K562 (cell line): Measurements from ENCODE around the gene SUFU. TPM values are rescaled to one million over a fixed set of nuclear protein-coding genes. Genes with fewer than 3 reads are reported as not detected.

Experiments
- ATAC-seq: fragments of 200-7000 bp; cut with Tn5 transposase; 3 replicates; pipeline ENCODE4 v1.9.1; 2020; ENCODE audit warnings: moderate library complexity
- BruUV-seq: library from RNA; stranded (reverse); fragments of 400-500 nt; replicated peaks from 2 replicates; lab custom pipeline; 2021; lab: Mats Ljungman, UMichigan
- CTCF ChIA-PET: fragments of 300-600 bp; formaldehyde crosslinking; extraction: SDS; loops from one replicate; lab custom pipeline; 2021; ENCODE audit warnings: low intra/inter-chr PET ratio; lab: Yijun Ruan, JAX
- POLR2A ChIA-PET: fragments of 300-600, 350-650 bp; sonication (Branson Sonifier 250); formaldehyde crosslinking; extraction: SDS; loops from one replicate; lab custom pipeline; 2021; ENCODE audit warnings: antibody characterized with exemption, inconsistent platforms; lab: Yijun Ruan, JAX
- DNase-seq, 4 experiments: peaks; one replicate each; pipeline versions ENCODE4 v3.0.0 to v3.0.0-alpha.2; 2011 to 2018; ENCODE audit warnings: low spot score in 3 of 4, mixed read lengths in 3 of 4; ENCODE audit errors: extremely low read depth in 1 of 4
- FAIRE-seq: peaks from 2 replicates; lab custom pipeline; 2011; peaks lifted over from hg19 to GRCh38; lab: Jason Lieb, UNC
- H2AFZ ChIP-seq: 2 replicates; pipeline ENCODE4 v1.6.0; 2011; ENCODE audit warnings: low read depth, low read length, control low read depth, inconsistent platforms
- H3K27ac ChIP-seq: fragments of 200-600 bp; 3 replicates; pipeline ENCODE4 v1.8.0; 2011; ENCODE audit warnings: low read depth, mild to moderate bottlenecking, control low read depth, inconsistent platforms, low read length, moderate library complexity, mixed read lengths; ENCODE audit errors: extremely low read depth
- H3K27me3 ChIP-seq, 2 experiments: fragments of 300-600 bp in 1 of 2; 2 replicates in 1 of 2; 3 replicates in 1 of 2; pipeline versions ENCODE4 v1.6.0 to v1.8.0; 2011; ENCODE audit warnings: inconsistent platforms in 2 of 2, low read length in 2 of 2, mild to moderate bottlenecking in 1 of 2, mixed read lengths in 1 of 2, moderate library complexity in 1 of 2; ENCODE audit not compliant: control insufficient read depth in 2 of 2, insufficient read depth in 2 of 2
- H3K36me3 ChIP-seq: fragments of 300-600 bp; 3 replicates; pipeline ENCODE4 v1.8.0; 2011; ENCODE audit warnings: mild to moderate bottlenecking, low read length, inconsistent platforms; ENCODE audit not compliant: control insufficient read depth, insufficient read depth
- H3K4me1 ChIP-seq, 2 experiments: fragments of 200-600 bp in 1 of 2; replicated peaks in 1 of 2; 2 replicates in 1 of 2; 3 replicates in 1 of 2; pipeline versions ENCODE4 v1.5.1 to v1.8.0; 2011; ENCODE audit warnings: inconsistent platforms in 2 of 2, low read length in 2 of 2, mild to moderate bottlenecking in 1 of 2, mixed read lengths in 1 of 2, moderate library complexity in 1 of 2; ENCODE audit not compliant: control insufficient read depth in 2 of 2, insufficient read depth in 2 of 2
- H3K4me2 ChIP-seq: 2 replicates; pipeline ENCODE4 v1.6.1; 2011; ENCODE audit warnings: low read length, control low read depth, inconsistent platforms, mixed read lengths; ENCODE audit not compliant: insufficient read depth
- H3K4me3 ChIP-seq: fragments of 200-600 bp; sonication (generic), shearing (Covaris generic); 2 replicates; pipeline ENCODE4 v1.5.1; 2016; ENCODE audit warnings: control low read depth, inconsistent platforms
- H3K79me2 ChIP-seq: fragments of 200-600 bp; 3 replicates; pipeline ENCODE4 v1.8.0; 2011; ENCODE audit warnings: low read length, inconsistent platforms; ENCODE audit not compliant: control insufficient read depth, insufficient read depth
- H3K9ac ChIP-seq, 2 experiments: 2 replicates each; pipeline versions ENCODE4 v1.6.0 to v1.6.1; 2011; ENCODE audit warnings: low read depth in 2 of 2, low read length in 2 of 2, control low read depth in 1 of 2, inconsistent platforms in 1 of 2, mild to moderate bottlenecking in 1 of 2, mixed read lengths in 1 of 2; ENCODE audit not compliant: insufficient read depth in 1 of 2
- H3K9me1 ChIP-seq: one replicate; pipeline ENCODE4 v1.6.0; 2011; ENCODE audit warnings: inconsistent platforms, mild to moderate bottlenecking, low read length, moderate library complexity; ENCODE audit not compliant: control insufficient read depth, insufficient read depth
- H3K9me3 ChIP-seq: replicated peaks from 2 replicates; pipeline ENCODE4 v1.5.1; 2011; ENCODE audit warnings: low read depth, low read length, inconsistent platforms; ENCODE audit not compliant: control insufficient read depth, insufficient read depth
- H4K20me1 ChIP-seq: replicated peaks from 2 replicates; pipeline ENCODE4 v1.6.1; 2011; ENCODE audit warnings: low read length, inconsistent platforms, mixed read lengths; ENCODE audit not compliant: control insufficient read depth, insufficient read depth
- CBX3 ChIP-seq, 2 experiments: IDR thresholded peaks; 1 replicate in 1 of 2; 2 replicates in 1 of 2; pipeline ENCODE4 v1.6.1; 2012; ENCODE audit warnings: inconsistent platforms in 2 of 2, low read length in 2 of 2, borderline replicate concordance in 1 of 2, control low read depth in 1 of 2
- ETV6 ChIP-seq, 3 experiments: fragments of 150-350 bp in 1 of 3; sonication (generic) in 1 of 3; formaldehyde crosslinking in 1 of 3; IDR thresholded peaks; 2 replicates each; pipeline versions ENCODE4 v1.6.1 to v1.8.0; 2014 to 2022; ENCODE audit warnings: borderline replicate concordance in 2 of 3, low read depth in 2 of 3, antibody characterized with exemption in 1 of 3, low read length in 1 of 3, mild to moderate bottlenecking in 1 of 3, missing genetic modification reagents in 1 of 3
- GATAD2A ChIP-seq: fragments of 450-650 bp; IDR thresholded peaks from 2 replicates; pipeline ENCODE4 v1.6.1; 2017
- KAT2B ChIP-seq: IDR thresholded peaks from one replicate; pipeline ENCODE4 v1.6.1; 2012; ENCODE audit warnings: low read depth, mild to moderate bottlenecking, control low read depth, inconsistent platforms, low read length, moderate library complexity
- NCOA6 ChIP-seq: fragments of 450-650 bp; IDR thresholded peaks from 2 replicates; pipeline ENCODE4 v1.6.1; 2017; ENCODE audit warnings: mild to moderate bottlenecking
- NR2F6 ChIP-seq: fragments of 450-650 bp; formaldehyde crosslinking; IDR thresholded peaks from 2 replicates; pipeline ENCODE4 v1.4.0; 2020; ENCODE audit warnings: mild to moderate bottlenecking
- NR4A1 ChIP-seq, 2 experiments: fragments of 250-450 bp in 1 of 2; fragments of 450-650 bp in 1 of 2; sonication (Bioruptor Pico) in 1 of 2; IDR thresholded peaks; 2 replicates each; pipeline versions ENCODE4 v1.4.0 to v1.6.1; 2016 to 2020; ENCODE audit warnings: mild to moderate bottlenecking in 2 of 2, missing compliant biosample characterization in 1 of 2, missing genetic modification characterization in 1 of 2, moderate library complexity in 1 of 2
- POLR2G ChIP-seq: fragments of 200-400 bp; formaldehyde crosslinking; IDR thresholded peaks from 2 replicates; pipeline ENCODE4 v1.6.1; 2017; ENCODE audit warnings: low read depth, mild to moderate bottlenecking, antibody characterized with exemption, low read length, moderate library complexity
- RBM17 ChIP-seq: fragments of 200-400 bp; formaldehyde crosslinking; IDR thresholded peaks from 2 replicates; pipeline ENCODE4 v1.6.1; 2017; ENCODE audit warnings: low read depth, mild to moderate bottlenecking, low read length, borderline replicate concordance
- RBM39 ChIP-seq: fragments of 200-400 bp; formaldehyde crosslinking; optimal IDR thresholded peaks from 2 replicates; pipeline ENCODE3; 2018; ENCODE audit warnings: low read depth, low read length
- TCF3 ChIP-seq: sonication (generic); formaldehyde crosslinking; IDR thresholded peaks from 2 replicates; pipeline ENCODE4 v1.4.0; 2020; ENCODE audit warnings: mild to moderate bottlenecking, missing genetic modification reagents
- YY1 ChIP-seq, 3 experiments: IDR thresholded peaks; 2 replicates each; pipeline ENCODE4 v1.6.1; 2011; ENCODE audit warnings: low read length in 2 of 3, mild to moderate bottlenecking in 2 of 3, moderate library complexity in 2 of 3, borderline replicate concordance in 1 of 3, control low read depth in 1 of 3, low read depth in 1 of 3; ENCODE audit not compliant: insufficient read depth in 3 of 3, insufficient replicate concordance in 2 of 3, control insufficient read depth in 1 of 3, insufficient read length in 1 of 3; ENCODE audit errors: extremely low read depth in 1 of 3
- ZKSCAN3 ChIP-seq: fragments of 250-450 bp; sonication (Bioruptor Pico); IDR thresholded peaks from 2 replicates; pipeline ENCODE4 v1.4.0; 2020
- ZNF212 ChIP-seq: fragments of 450-650 bp; formaldehyde crosslinking; IDR thresholded peaks from 2 replicates; pipeline ENCODE4 v1.4.0; 2020; ENCODE audit warnings: mild to moderate bottlenecking
- WGBS: fragments of 100-300 bp; shearing (Covaris generic); methylation state at CpG from one replicate; pipeline ENCODE4 v1.1.6; 2016; ENCODE audit warnings: low coverage, mixed read lengths; ENCODE audit not compliant: insufficient coverage; ENCODE audit errors: missing lambda C conversion rate; 5-methylcytosine and 5-hydroxymethylcytosine counted together
- in situ Hi-C: fragments of 300-500 bp; cut with MboI; formaldehyde crosslinking; loops from 4 replicates; pipeline ENCODE4 v1.15.0; 2018; ENCODE audit warnings: inconsistent platforms, mixed read lengths
- intact Hi-C: fragments of 100-400 bp; cut with micrococcal nuclease; formaldehyde crosslinking; loops from 2 replicates; pipeline ENCODE4 v1.14.2; 2022
- polyA plus RNA-seq, 8 experiments: library from polyadenylated mRNA; depleted of rRNA in 4 of 8; stranded (reverse) in 5 of 8; unstranded in 3 of 8; fragments of >200 nt; fragmentation: Nextera tagmentation in 2 of 8; fragmentation: Illumina TruSeq in 1 of 8; extraction: Ambion mirVana in 2 of 8; extraction: Trizol in 1 of 8; gene quantifications; 2 replicates each; pipeline versions ENCODE4 v1.2.1 to v1.2.3, GENCODE V29; 2011 to 2014; ENCODE audit warnings: inconsistent platforms in 1 of 8, missing spikeins in 1 of 8
- total RNA-seq, 7 experiments: library from RNA; depleted of rRNA in 6 of 7; stranded (reverse); fragments of >200 nt in 6 of 7; fragmentation: Illumina TruSeq in 2 of 7; extraction: Trizol in 2 of 7; gene quantifications; 2 replicates each; pipeline versions ENCODE4 v1.2.1 to v1.2.3, GENCODE V29; 2011 to 2021; ENCODE audit warnings: low replicate concordance in 1 of 7
- TF ChIP-seq, protein P1 (sequence below): fragments of 250-450 bp; sonication (Bioruptor Pico); IDR thresholded peaks from 2 replicates; pipeline ENCODE4 v1.4.0; 2020; ENCODE audit warnings: mild to moderate bottlenecking, moderate library complexity, borderline replicate concordance
- TF ChIP-seq, protein P2 (sequence below): sonication (generic); formaldehyde crosslinking; IDR thresholded peaks from 2 replicates; pipeline ENCODE4 v1.8.1; 2023; ENCODE audit warnings: mild to moderate bottlenecking, missing genetic modification reagents

Gene SUFU
- total and polyA plus RNA-seq, 9 of the 15 experiments (the other 6 are each of a cell fraction or from before 2014, with no cell fraction given): 0.59 to 6.3 (median 0.82) TPM

DNA sequence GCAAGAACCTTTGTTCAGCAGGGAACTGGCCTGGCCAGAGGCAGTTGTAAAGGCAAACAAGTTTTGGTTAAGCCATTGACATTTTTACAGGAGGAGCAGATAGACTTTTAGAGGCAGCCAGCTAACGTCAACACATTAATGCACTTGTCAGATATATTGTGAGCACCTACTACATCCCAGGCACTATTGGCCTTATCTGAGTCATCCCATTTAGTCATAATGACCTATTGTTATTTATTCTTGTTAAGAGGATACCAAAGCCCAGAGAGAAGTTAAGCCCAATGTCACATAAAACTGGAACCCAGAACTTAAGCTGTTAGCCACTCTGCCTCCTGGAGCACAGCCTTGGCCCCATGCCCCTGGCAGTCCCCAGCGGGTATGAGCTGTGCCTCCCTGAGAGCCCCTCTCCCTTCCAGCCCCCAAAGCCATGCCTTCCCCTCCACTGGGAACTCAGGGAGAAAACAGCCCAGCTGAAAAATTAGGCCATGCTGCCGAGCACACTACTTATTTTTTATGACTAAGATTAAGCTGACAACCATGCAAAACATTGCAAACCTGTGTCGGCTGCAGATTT lies 107.8 kb downstream of the SUFU start (continued):
- TF ChIP-seq, protein P1, sequence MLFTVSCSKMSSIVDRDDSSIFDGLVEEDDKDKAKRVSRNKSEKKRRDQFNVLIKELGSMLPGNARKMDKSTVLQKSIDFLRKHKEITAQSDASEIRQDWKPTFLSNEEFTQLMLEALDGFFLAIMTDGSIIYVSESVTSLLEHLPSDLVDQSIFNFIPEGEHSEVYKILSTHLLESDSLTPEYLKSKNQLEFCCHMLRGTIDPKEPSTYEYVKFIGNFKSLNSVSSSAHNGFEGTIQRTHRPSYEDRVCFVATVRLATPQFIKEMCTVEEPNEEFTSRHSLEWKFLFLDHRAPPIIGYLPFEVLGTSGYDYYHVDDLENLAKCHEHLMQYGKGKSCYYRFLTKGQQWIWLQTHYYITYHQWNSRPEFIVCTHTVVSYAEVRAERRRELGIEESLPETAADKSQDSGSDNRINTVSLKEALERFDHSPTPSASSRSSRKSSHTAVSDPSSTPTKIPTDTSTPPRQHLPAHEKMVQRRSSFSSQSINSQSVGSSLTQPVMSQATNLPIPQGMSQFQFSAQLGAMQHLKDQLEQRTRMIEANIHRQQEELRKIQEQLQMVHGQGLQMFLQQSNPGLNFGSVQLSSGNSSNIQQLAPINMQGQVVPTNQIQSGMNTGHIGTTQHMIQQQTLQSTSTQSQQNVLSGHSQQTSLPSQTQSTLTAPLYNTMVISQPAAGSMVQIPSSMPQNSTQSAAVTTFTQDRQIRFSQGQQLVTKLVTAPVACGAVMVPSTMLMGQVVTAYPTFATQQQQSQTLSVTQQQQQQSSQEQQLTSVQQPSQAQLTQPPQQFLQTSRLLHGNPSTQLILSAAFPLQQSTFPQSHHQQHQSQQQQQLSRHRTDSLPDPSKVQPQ (CRISPR knock-in tag): no peak
- TF ChIP-seq ETV6 (IDR thresholded peaks at IDR 0.05; ENCODE audit: borderline replicate concordance in 1 of 2, low read depth in 2 of 2, low read length in 1 of 2) (no peak), ETV6 (CRISPR knock-in tag; IDR thresholded peaks at IDR 0.05; ENCODE audit: borderline replicate concordance) (no peak), NCOA6 (no peak), CBX3 (IDR thresholded peaks at IDR 0.05; ENCODE audit: borderline replicate concordance in 1 of 2, low read length in 2 of 2) (no peak)

DNA sequence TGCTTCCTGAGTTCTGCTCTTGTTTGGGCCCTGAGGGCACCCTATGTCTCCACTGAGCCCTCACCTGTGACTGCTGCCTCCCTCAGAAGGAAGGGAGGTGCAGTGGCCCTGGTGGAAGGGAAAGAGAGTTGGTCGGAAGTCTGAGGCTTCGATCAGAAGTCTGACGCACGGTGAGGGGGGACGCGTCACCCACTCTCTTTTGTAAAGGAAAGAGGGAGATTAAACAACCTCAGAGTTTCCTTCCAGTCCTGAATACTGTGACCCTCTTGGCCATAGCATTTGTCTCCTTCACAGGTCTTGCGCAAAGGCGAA lies 109.1 kb downstream of the SUFU start:
- DNase-seq (no peak), FAIRE-seq (no peak), ATAC-seq (no peak)
- 100% methylated on average over 3 of the region's 8 CpGs for WGBS
- no peaks in the 10 kb centered on the region for H3K27me3 ChIP-seq
- intact Hi-C loops (no loop called here), in situ Hi-C loops (loop anchor here (25.0 kb wide), 1 partner anchor 776 kb away; the partner anchor contains the start of gene KCNIP2)
- H4K20me1 ChIP-seq: no peaks in the 10 kb centered on the region
- no peak overlapping the region for H3K27ac ChIP-seq
- H3K9me1 ChIP-seq: peaks cover 2% of the 10 kb centered on the region
- peaks cover 0 to 21% of the 10 kb centered on the region in 2 experiments; a peak in 4 of 5 replicates for H3K4me1 ChIP-seq
- no peak overlapping the region for H2AFZ ChIP-seq
- H3K36me3 ChIP-seq: peaks cover 6% of the 10 kb centered on the region; the same call in 2 of the 3 replicates
- H3K79me2 ChIP-seq: no peaks in the 10 kb centered on the region
- H3K9ac ChIP-seq: peak overlapping the region in 1 of 2 experiments; percentile 52; a peak in 2 of 4 replicates
- H3K4me2 ChIP-seq: no peak overlapping the region
- no TSS peak for BruUV-seq
- POLR2A ChIA-PET: interaction anchor here (2.5 kb wide), 1 partner anchor 13 kb away, joined by 10 read pairs; no protein-coding TSS in a partner anchor
- H3K9me3 ChIP-seq: no peaks in the 10 kb centered on the region
- CTCF ChIA-PET: no interaction called here
- no peak overlapping the region for H3K4me3 ChIP-seq
- no peak for TF ChIP-seq NR2F6
- no peak for TF ChIP-seq TCF3
- TF ChIP-seq KAT2B: no peak
- TF ChIP-seq ZNF212 (CRISPR knock-in tag): no peak
- TF ChIP-seq GATAD2A: no peak
- TF ChIP-seq NR4A1 (CRISPR knock-in tag; IDR thresholded peaks at IDR 0.05): no peak
- TF ChIP-seq NR4A1 (tag; IDR thresholded peaks at IDR 0.05): no peak
- no peak for TF ChIP-seq YY1 (IDR thresholded peaks at IDR 0.05; ENCODE audit: borderline replicate concordance in 1 of 3, control insufficient read depth in 1 of 3, extremely low read depth in 1 of 3, insufficient read depth in 3 of 3, insufficient read length in 1 of 3, insufficient replicate concordance in 2 of 3, low read depth in 1 of 3, low read length in 2 of 3)
- no peak for TF ChIP-seq RBM39
- TF ChIP-seq, protein P2, sequence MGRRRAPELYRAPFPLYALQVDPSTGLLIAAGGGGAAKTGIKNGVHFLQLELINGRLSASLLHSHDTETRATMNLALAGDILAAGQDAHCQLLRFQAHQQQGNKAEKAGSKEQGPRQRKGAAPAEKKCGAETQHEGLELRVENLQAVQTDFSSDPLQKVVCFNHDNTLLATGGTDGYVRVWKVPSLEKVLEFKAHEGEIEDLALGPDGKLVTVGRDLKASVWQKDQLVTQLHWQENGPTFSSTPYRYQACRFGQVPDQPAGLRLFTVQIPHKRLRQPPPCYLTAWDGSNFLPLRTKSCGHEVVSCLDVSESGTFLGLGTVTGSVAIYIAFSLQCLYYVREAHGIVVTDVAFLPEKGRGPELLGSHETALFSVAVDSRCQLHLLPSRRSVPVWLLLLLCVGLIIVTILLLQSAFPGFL: no peak
- TF ChIP-seq POLR2G: no peak
- TF ChIP-seq ZKSCAN3 (CRISPR knock-in tag): no peak
- no peak for TF ChIP-seq RBM17
- no peak for TF ChIP-seq NCOA6
